Activated CD8-positive, alpha-beta T cell treated with anti-CD3 and anti-CD28 coated beads for 36 hours (primary cell): ENCODE results near the gene GRN. TPM values are rescaled to one million over a fixed set of nuclear protein-coding genes. Genes with fewer than 3 reads are reported as not detected.
A peak's percentile ranks its signal among the peaks of the same experiment; 100 is the strongest.

Experiments used
- ATAC-seq: fragments of 200-7000 bp; cut with Tn5 transposase; one replicate; pipeline ENCODE4 v1.10.0; 2021; ENCODE audit warnings: mild to moderate bottlenecking, moderate library complexity
- CTCF ChIA-PET: fragments of 350-600 bp; sonication (Branson Sonifier 250); formaldehyde crosslinking; loops from one replicate; lab custom pipeline; 2021; ENCODE audit warnings: antibody characterized with exemption; lab: Charles Lee
- POLR2A ChIA-PET: fragments of 350-600 bp; sonication (Branson Sonifier 250); formaldehyde crosslinking; loops from one replicate; lab custom pipeline; 2021; ENCODE audit warnings: antibody characterized with exemption; lab: Charles Lee
- DNase-seq: peaks from one replicate; pipeline ENCODE4 v3.0.0-alpha.2; 2020
- H3K27ac Mint-ChIP-seq: one replicate; pipeline ENCODE4 v1.8.0; 2021; ENCODE audit warnings: mild to moderate bottlenecking, mixed read lengths
- H3K27me3 Mint-ChIP-seq: one replicate; pipeline ENCODE4 v1.8.0; 2021; ENCODE audit warnings: mixed read lengths
- H3K36me3 Mint-ChIP-seq: one replicate; pipeline ENCODE4 v1.8.0; 2021; ENCODE audit warnings: low read depth, mixed read lengths
- H3K4me1 Mint-ChIP-seq: one replicate; pipeline ENCODE4 v1.8.0; 2021; ENCODE audit warnings: low read depth, mixed read lengths
- H3K4me3 Mint-ChIP-seq: one replicate; pipeline ENCODE4 v1.8.0; 2021; ENCODE audit warnings: mild to moderate bottlenecking, moderate library complexity, mixed read lengths
- H3K9me3 Mint-ChIP-seq: one replicate; pipeline ENCODE4 v1.8.0; 2021; ENCODE audit warnings: mixed read lengths
- CTCF ChIP-seq: fragments of 200-600 bp; IDR thresholded peaks from one replicate; pipeline ENCODE4 v1.8.0; 2022; ENCODE audit warnings: antibody characterized with exemption, mild to moderate bottlenecking
- intact Hi-C: fragments of 100-400 bp; cut with micrococcal nuclease; formaldehyde crosslinking; loops from one replicate; pipeline ENCODE4 v1.10.0; 2022
- total RNA-seq, 2 experiments: library from RNA; stranded (reverse); gene quantifications; one replicate each; pipeline ENCODE4 v1.2.3, GENCODE V29; 2021

GRN gene
- total RNA-seq, 2 experiments from 2014 or later: 34.8 to 35.5 TPM

- ATAC-seq (no peak), DNase-seq (no peak)
- CTCF ChIA-PET: interaction anchor here (1.4 to 1.6 kb wide), 3 partner anchors 22 to 105 kb away, joined by 3 to 4 read pairs (median 4); no protein-coding TSS in a partner anchor
- no peak for TF ChIP-seq CTCF
- Mint-ChIP-seq H3K27me3 (peaks cover 30% of the 10 kb centered on the region), H3K27ac (no peak overlapping the region), H3K4me1 (peaks cover 13% of the 10 kb centered on the region), H3K36me3 (peaks cover 6% of the 10 kb centered on the region), H3K4me3 (peak overlapping the region; percentile 37), H3K9me3 (no peaks in the 10 kb centered on the region)
- POLR2A ChIA-PET: interaction anchor here (0.6 to 1.8 kb wide), 4 partner anchors 93 to 307 kb away, joined by 3 to 8 read pairs (median 5); no protein-coding TSS in a partner anchor
- intact Hi-C loops: no loop called here
Measured at GRCh38 chr17:44314524-44314868, 30.6 kb upstream of the GRN start.

GRCh38 chr17:44314869-44315661, 30.0 kb upstream of the GRN start:
- no peak for TF ChIP-seq CTCF
- Mint-ChIP-seq H3K36me3 (peaks cover 7% of the 10 kb centered on the region), H3K9me3 (no peaks in the 10 kb centered on the region), H3K27ac (no peak overlapping the region), H3K4me3 (peak overlapping the region; percentile 70), H3K27me3 (peaks cover 30% of the 10 kb centered on the region), H3K4me1 (peaks cover 12% of the 10 kb centered on the region)
- peak; percentile 75 for ATAC-seq
- intact Hi-C loops: no loop called here
- CTCF ChIA-PET: interaction anchor here (0.9 to 2.9 kb wide), 7 partner anchors 16 to 111 kb away, joined by 3 to 14 read pairs (median 4); partner anchors contain the start of gene GRN
- POLR2A ChIA-PET: interaction anchor here (0.8 to 1.8 kb wide), 3 partner anchors 94 to 129 kb away, joined by 3 to 8 read pairs (median 7); no protein-coding TSS in a partner anchor
- peak; percentile 70 for DNase-seq

- intact Hi-C loops: no loop called here
- Mint-ChIP-seq H3K9me3 (no peaks in the 10 kb centered on the region), H3K27me3 (peaks cover 30% of the 10 kb centered on the region), H3K4me3 (peak overlapping the region; percentile 70), H3K27ac (no peak overlapping the region), H3K4me1 (peaks cover 12% of the 10 kb centered on the region), H3K36me3 (peaks cover 10% of the 10 kb centered on the region)
- TF ChIP-seq CTCF: no peak
- CTCF ChIA-PET: interaction anchor here (0.8 to 2.9 kb wide), 11 partner anchors 8 to 112 kb away, joined by 3 to 14 read pairs (median 4); partner anchors contain the start of genes GRN and RUNDC3A
- ATAC-seq (peak; percentile 14), DNase-seq (no peak)
- POLR2A ChIA-PET: interaction anchor here (0.7 to 3.3 kb wide), 9 partner anchors 8 to 106 kb away, joined by 3 to 19 read pairs (median 5); partner anchors contain the start of genes RUNDC3A and UBTF
Measured at GRCh38 chr17:44315760-44316731, 29.1 kb upstream of the GRN start.

GRCh38 chr17:44317545-44317944, 27.6 kb upstream of the GRN start:
- Mint-ChIP-seq H3K9me3 (no peaks in the 10 kb centered on the region), H3K27ac (no peak overlapping the region), H3K4me1 (peaks cover 15% of the 10 kb centered on the region), H3K27me3 (peaks cover 30% of the 10 kb centered on the region), H3K4me3 (no peak overlapping the region), H3K36me3 (peaks cover 18% of the 10 kb centered on the region)
- intact Hi-C loops: no loop called here
- ATAC-seq: no peak
- ChIA-PET POLR2A (interaction anchor here (0.7 to 3.3 kb wide), 9 partner anchors 11 to 416 kb away, joined by 3 to 19 read pairs (median 5); partner anchors contain the start of gene UBTF), CTCF (interaction anchor here (1.5 to 2.9 kb wide), 3 partner anchors 9 to 108 kb away, joined by 4 to 14 read pairs (median 10); partner anchors contain the start of gene RUNDC3A)
- TF ChIP-seq CTCF: no peak
- DNase-seq: no peak
